Ramos (cell line): ENCODE data around the gene DCAF8.

Experiments
- in situ Hi-C: fragments of 300-500 bp; cut with MboI; formaldehyde crosslinking; loops from one replicate; pipeline ENCODE4 v1.14.3; 2022; ENCODE audit warnings: low sequenced_read_pairs; ENCODE audit not compliant: unreplicated experiment

DCAF8 gene

GRCh38 chr1:160232911-160233310 is 29.4 kb downstream of the DCAF8 start:
- in situ Hi-C loops = no loop called here

GRCh38 chr1:160228431-160228830 is 33.9 kb downstream of the DCAF8 start:
- in situ Hi-C loops = no loop called here

GRCh38 chr1:160227561-160227960 is 34.8 kb downstream of the DCAF8 start:
- in situ Hi-C loops = no loop called here

GRCh38 chr1:160227034-160227433 is 35.3 kb downstream of the DCAF8 start:
- in situ Hi-C loops = no loop called here

GRCh38 chr1:160226623-160227022 is 35.7 kb downstream of the DCAF8 start:
- in situ Hi-C loops = no loop called here

GRCh38 chr1:160225345-160225744 is 37.0 kb downstream of the DCAF8 start:
- in situ Hi-C loops = no loop called here

GRCh38 chr1:160224606-160225005 is 37.7 kb downstream of the DCAF8 start:
- in situ Hi-C loops = no loop called here

GRCh38 chr1:160222546-160222945 is 39.8 kb downstream of the DCAF8 start:
- in situ Hi-C loops = no loop called here

- in situ Hi-C loops = no loop called here
These were observed 41.3 kb downstream of the DCAF8 start for GRCh38 chr1:160221089-160221488.

- in situ Hi-C loops = no loop called here
These were observed 42.0 kb downstream of the DCAF8 start for GRCh38 chr1:160220301-160220700.

GRCh38 chr1:160219062-160219929 is 43.1 kb downstream of the DCAF8 start:
- in situ Hi-C loops = no loop called here

- in situ Hi-C loops = no loop called here
These were observed 44.8 kb downstream of the DCAF8 start for GRCh38 chr1:160217481-160218051.

GRCh38 chr1:160216301-160216700 is 46.0 kb downstream of the DCAF8 start:
- in situ Hi-C loops = no loop called here

GRCh38 chr1:160214481-160215140 is 47.7 kb downstream of the DCAF8 start:
- in situ Hi-C loops = no loop called here

GRCh38 chr1:160211046-160211790 is 51.1 kb downstream of the DCAF8 start:
- in situ Hi-C loops = no loop called here

- in situ Hi-C loops = no loop called here
These were observed 51.8 kb downstream of the DCAF8 start for GRCh38 chr1:160210561-160210960.

GRCh38 chr1:160209321-160210046 is 52.9 kb downstream of the DCAF8 start:
- in situ Hi-C loops = no loop called here

GRCh38 chr1:160208557-160209320 is 53.6 kb downstream of the DCAF8 start:
- in situ Hi-C loops = no loop called here
